Tibial nerve (tissue), 4 donors: ENCODE results near the gene DYRK2. TPM values are rescaled to one million over a fixed set of nuclear protein-coding genes. Genes with fewer than 3 reads are reported as not detected.

Experiments
- DNase-seq, 2 donors: peaks; one replicate each; pipeline ENCODE4 v3.0.0-alpha.2; 2019; ENCODE audit warnings: low spot score in 2 of 2
- H3K27ac ChIP-seq, 4 donors: fragments of 200-600 bp; sonication (generic) in 3 of 4; one replicate each; pipeline ENCODE4 v1.5.1; 2017 to 2019; ENCODE audit warnings: mild to moderate bottlenecking in 1 of 4
- H3K27me3 ChIP-seq, 2 donors: fragments of 200-600 bp; sonication (generic) in 1 of 2; one replicate each; pipeline versions ENCODE4 v1.5.1 to v1.6.0; 2017 to 2019
- H3K36me3 ChIP-seq, 3 donors: fragments of 200-600 bp; sonication (generic); one replicate each; pipeline ENCODE4 v1.5.1; 2018 to 2019
- H3K4me1 ChIP-seq, 4 donors: fragments of 200-600 bp; sonication (generic) in 3 of 4; one replicate each; pipeline ENCODE4 v1.5.1; 2017 to 2019
- H3K4me3 ChIP-seq, 4 donors: fragments of 200-600 bp; sonication (generic) in 3 of 4; one replicate each; pipeline ENCODE4 v1.5.1; 2017 to 2019; ENCODE audit warnings: mild to moderate bottlenecking in 1 of 4, moderate library complexity in 1 of 4
- H3K9me3 ChIP-seq, 4 donors: fragments of 200-600 bp; sonication (generic) in 3 of 4; one replicate each; pipeline ENCODE4 v1.5.1; 2017 to 2019
- CTCF ChIP-seq, 5 experiments: fragments of 200-600 bp in 3 of 5; fragments of 450-650 bp in 2 of 5; sonication (generic) in 3 of 5; IDR thresholded peaks; one replicate each; pipeline ENCODE4 v1.5.1; 2016 to 2019; ENCODE audit warnings: antibody characterized with exemption in 5 of 5, mild to moderate bottlenecking in 3 of 5, moderate library complexity in 2 of 5
- EP300 ChIP-seq, 2 donors: sonication (generic); formaldehyde crosslinking; IDR thresholded peaks; one replicate each; pipeline ENCODE4 v1.6.1; 2017; ENCODE audit warnings: antibody characterized with exemption in 2 of 2, mild to moderate bottlenecking in 1 of 2
- POLR2A ChIP-seq, 2 donors: fragments of 450-650 bp; IDR thresholded peaks; one replicate each; pipeline ENCODE4 v1.6.1; 2017; ENCODE audit warnings: antibody characterized with exemption in 2 of 2, mild to moderate bottlenecking in 2 of 2, moderate library complexity in 2 of 2
- WGBS, 2 donors: methylation state at CpG; one replicate each; pipeline ENCODE4 v1.1.5; 2018; 5-methylcytosine and 5-hydroxymethylcytosine counted together
- total RNA-seq, 4 donors: library from RNA; depleted of rRNA; stranded (reverse); fragments of >200 nt; gene quantifications; one replicate each; pipeline ENCODE4 v1.1.0, GENCODE V29; 2016

Gene DYRK2
- total RNA-seq, 4 donors from 2014 or later: 9.6 to 21.6 (median 19.2) TPM

GRCh38 chr12:67693894-67694293, 45.3 kb downstream of the DYRK2 start:
- H3K27ac ChIP-seq: no peak overlapping the region
- TF ChIP-seq CTCF (IDR thresholded peaks at IDR 0.05) (no peak), EP300 (IDR thresholded peaks at IDR 0.05) (no peak), POLR2A (IDR thresholded peaks at IDR 0.05) (no peak)
- no peaks in the 10 kb centered on the region for H3K9me3 ChIP-seq
- peaks cover 0 to 15% (median 0%) of the 10 kb centered on the region in 4 donors for H3K4me1 ChIP-seq
- no peak overlapping the region for H3K4me3 ChIP-seq
- DNase-seq: no peak
- 88 to 90% methylated on average over 3 of the region's 3 CpGs for WGBS, 2 donors
- no peaks in the 10 kb centered on the region for H3K27me3 ChIP-seq
- H3K36me3 ChIP-seq: no peaks in the 10 kb centered on the region

- H3K9me3 ChIP-seq: no peaks in the 10 kb centered on the region
- no peak overlapping the region for H3K27ac ChIP-seq
- no peak for TF ChIP-seq POLR2A (IDR thresholded peaks at IDR 0.05)
- no peak for TF ChIP-seq EP300 (IDR thresholded peaks at IDR 0.05)
- no peak for TF ChIP-seq CTCF (IDR thresholded peaks at IDR 0.05)
- DNase-seq: no peak
- WGBS, 2 donors: 23 to 32% methylated on average over 1 of the region's 1 CpG
- peaks cover 0 to 19% (median 0%) of the 10 kb centered on the region in 4 donors for H3K4me1 ChIP-seq
- no peaks in the 10 kb centered on the region for H3K36me3 ChIP-seq
- H3K27me3 ChIP-seq: no peaks in the 10 kb centered on the region
- no peak overlapping the region for H3K4me3 ChIP-seq
These were observed 45.9 kb downstream of the DYRK2 start for GRCh38 chr12:67694306-67694900.

GRCh38 chr12:67695974-67696373, 47.4 kb downstream of the DYRK2 start:
- Histone ChIP-seq H3K27me3 (no peaks in the 10 kb centered on the region), H3K36me3 (no peaks in the 10 kb centered on the region), H3K4me3 (no peak overlapping the region), H3K4me1 (peaks cover 0 to 19% (median 0%) of the 10 kb centered on the region in 4 donors), H3K27ac (no peak overlapping the region), H3K9me3 (no peaks in the 10 kb centered on the region)
- DNase-seq: no peak
- TF ChIP-seq POLR2A (IDR thresholded peaks at IDR 0.05): no peak
- no peak for TF ChIP-seq EP300 (IDR thresholded peaks at IDR 0.05)
- TF ChIP-seq CTCF (IDR thresholded peaks at IDR 0.05): no peak
- 88 to 93% methylated on average over 2 of the region's 2 CpGs for WGBS, 2 donors

GRCh38 chr12:67697443-67697842, 48.9 kb downstream of the DYRK2 start:
- Histone ChIP-seq H3K36me3 (no peaks in the 10 kb centered on the region), H3K4me1 (peaks cover 0 to 19% (median 0%) of the 10 kb centered on the region in 4 donors), H3K27me3 (no peaks in the 10 kb centered on the region), H3K9me3 (no peaks in the 10 kb centered on the region), H3K27ac (no peak overlapping the region), H3K4me3 (no peak overlapping the region)
- DNase-seq: no peak
- 62 to 63% methylated on average over 2 of the region's 2 CpGs for WGBS, 2 donors
- TF ChIP-seq POLR2A (IDR thresholded peaks at IDR 0.05): no peak
- no peak for TF ChIP-seq EP300 (IDR thresholded peaks at IDR 0.05)
- no peak for TF ChIP-seq CTCF (IDR thresholded peaks at IDR 0.05)

- Histone ChIP-seq H3K27ac (peak overlapping the region in 1 of 4 donors; percentile 51), H3K4me3 (peak overlapping the region in 1 of 4 donors; percentile 23), H3K27me3 (no peaks in the 10 kb centered on the region), H3K36me3 (no peaks in the 10 kb centered on the region), H3K9me3 (no peaks in the 10 kb centered on the region), H3K4me1 (peaks cover 0 to 19% (median 0%) of the 10 kb centered on the region in 4 donors)
- 33 to 40% methylated on average over 2 of the region's 2 CpGs for WGBS, 2 donors
- TF ChIP-seq EP300 (IDR thresholded peaks at IDR 0.05) (no peak), POLR2A (IDR thresholded peaks at IDR 0.05) (no peak), CTCF (IDR thresholded peaks at IDR 0.05) (no peak)
- DNase-seq: no peak
These were observed 49.4 kb downstream of the DYRK2 start for GRCh38 chr12:67697967-67698366.
